NB4 (cell line): ENCODE results near the gene COL4A2.
"Not testable (repeated sequence)": the region's sequence is repeated elsewhere in the genome, so short reads cannot be mapped to it uniquely, and the experiment has no call there.

ENCODE experiments used
- DNase-seq: peaks from one replicate; pipeline ENCODE4 v3.0.0; 2010; ENCODE audit warnings: low read depth
- H3K4me3 ChIP-seq: one replicate; pipeline ENCODE4 v1.5.1; 2011; ENCODE audit warnings: mild to moderate bottlenecking, low read depth, low read length, moderate library complexity
- MAX ChIP-seq: IDR thresholded peaks from 2 replicates; pipeline ENCODE4 v1.6.1; 2011; ENCODE audit warnings: low read depth, low read length
- MYC ChIP-seq: IDR thresholded peaks from 2 replicates; pipeline ENCODE4 v1.6.1; 2011; ENCODE audit warnings: low read depth, low read length
- POLR2A ChIP-seq: IDR thresholded peaks from 2 replicates; pipeline ENCODE4 v1.6.1; 2011; ENCODE audit warnings: mild to moderate bottlenecking; ENCODE audit not compliant: insufficient read length; ENCODE audit errors: extremely low read depth
- TF ChIP-seq, protein P1 (sequence below): IDR thresholded peaks from one replicate; pipeline ENCODE4 v1.5.1; 2012; ENCODE audit warnings: low read depth, low read length

Gene COL4A2

DNA sequence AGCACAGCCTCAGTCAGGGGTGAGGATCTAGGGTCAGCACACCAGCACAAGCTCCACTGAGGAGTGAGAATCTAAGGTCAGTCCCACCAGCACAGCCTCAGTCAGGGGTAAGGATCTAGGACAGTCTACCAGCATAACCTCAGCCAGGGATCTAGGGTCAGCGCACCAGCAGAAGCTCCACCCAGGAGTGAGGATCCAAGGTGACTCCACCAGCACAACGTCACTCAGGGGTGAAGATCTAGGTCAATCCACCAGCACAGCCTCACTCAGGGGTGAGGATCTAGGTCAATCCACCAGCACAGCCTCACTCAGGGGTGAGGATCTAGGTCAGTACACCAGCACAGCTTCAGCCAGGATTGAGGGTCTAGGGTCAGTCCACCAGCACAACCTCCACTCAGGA is 189.9 kb downstream of the COL4A2 start:
- H3K4me3 ChIP-seq = no peak overlapping the region
- DNase-seq = no peak
- no peak for TF ChIP-seq MYC
- no peak for TF ChIP-seq MAX
- no peak for TF ChIP-seq POLR2A
- TF ChIP-seq, protein P1, sequence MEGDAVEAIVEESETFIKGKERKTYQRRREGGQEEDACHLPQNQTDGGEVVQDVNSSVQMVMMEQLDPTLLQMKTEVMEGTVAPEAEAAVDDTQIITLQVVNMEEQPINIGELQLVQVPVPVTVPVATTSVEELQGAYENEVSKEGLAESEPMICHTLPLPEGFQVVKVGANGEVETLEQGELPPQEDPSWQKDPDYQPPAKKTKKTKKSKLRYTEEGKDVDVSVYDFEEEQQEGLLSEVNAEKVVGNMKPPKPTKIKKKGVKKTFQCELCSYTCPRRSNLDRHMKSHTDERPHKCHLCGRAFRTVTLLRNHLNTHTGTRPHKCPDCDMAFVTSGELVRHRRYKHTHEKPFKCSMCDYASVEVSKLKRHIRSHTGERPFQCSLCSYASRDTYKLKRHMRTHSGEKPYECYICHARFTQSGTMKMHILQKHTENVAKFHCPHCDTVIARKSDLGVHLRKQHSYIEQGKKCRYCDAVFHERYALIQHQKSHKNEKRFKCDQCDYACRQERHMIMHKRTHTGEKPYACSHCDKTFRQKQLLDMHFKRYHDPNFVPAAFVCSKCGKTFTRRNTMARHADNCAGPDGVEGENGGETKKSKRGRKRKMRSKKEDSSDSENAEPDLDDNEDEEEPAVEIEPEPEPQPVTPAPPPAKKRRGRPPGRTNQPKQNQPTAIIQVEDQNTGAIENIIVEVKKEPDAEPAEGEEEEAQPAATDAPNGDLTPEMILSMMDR = no peak

- H3K4me3 ChIP-seq, DNase-seq: not testable (repeated sequence)
These were observed 190.8 kb downstream of the COL4A2 start for GRCh38 chr13:110497896-110498295.

DNA sequence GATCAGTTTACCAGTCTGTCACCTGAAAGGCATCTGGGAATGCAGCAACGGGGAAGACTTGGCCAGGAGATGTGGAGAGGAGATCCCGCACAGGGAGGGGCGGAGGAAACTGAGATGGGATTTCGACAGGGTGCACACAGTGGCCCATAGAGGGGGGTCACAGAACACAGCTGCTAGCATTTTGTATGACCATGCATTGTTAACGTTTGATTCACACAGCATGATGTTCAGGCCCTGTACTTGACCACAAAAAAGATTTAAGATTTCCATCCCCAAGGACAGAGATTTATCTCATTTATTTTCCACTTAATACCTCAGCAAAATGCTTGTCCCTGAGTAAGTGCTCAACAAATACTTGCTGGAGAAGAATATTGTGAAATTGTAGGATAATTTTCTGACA is 191.2 kb downstream of the COL4A2 start:
- TF ChIP-seq POLR2A = no peak
- no peak overlapping the region for H3K4me3 ChIP-seq
- DNase-seq = no peak

DNA sequence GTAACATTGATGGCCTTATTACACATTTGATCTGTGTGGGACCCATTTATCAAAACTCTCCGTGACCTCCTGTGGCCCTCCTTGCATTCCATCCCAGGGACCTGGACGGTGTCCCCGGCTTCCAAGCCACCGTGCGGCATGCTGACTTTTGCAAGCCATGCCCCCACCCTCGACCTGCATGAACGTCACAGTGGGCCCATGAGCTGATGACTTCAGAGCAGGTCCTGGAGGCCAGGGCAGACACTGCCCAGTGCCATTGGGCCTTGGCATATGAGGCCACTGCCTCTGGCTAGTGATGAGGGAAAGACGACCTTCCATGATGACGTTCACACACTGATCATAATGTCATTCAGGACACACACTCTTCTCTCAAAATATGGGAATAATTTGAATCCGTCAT is 191.7 kb downstream of the COL4A2 start:
- DNase-seq = no peak
- TF ChIP-seq MYC = no peak
- TF ChIP-seq, protein P1 = no peak
- no peak for TF ChIP-seq POLR2A
- no peak for TF ChIP-seq MAX
- H3K4me3 ChIP-seq = no peak overlapping the region

- DNase-seq = no peak
- TF ChIP-seq, protein P1 = no peak
- TF ChIP-seq POLR2A = no peak
- no peak for TF ChIP-seq MYC
- TF ChIP-seq MAX = no peak
- H3K4me3 ChIP-seq = no peak overlapping the region
These were observed 192.7 kb downstream of the COL4A2 start for GRCh38 chr13:110499621-110500281.

- no peak for TF ChIP-seq MYC
- TF ChIP-seq MAX = no peak
- TF ChIP-seq POLR2A = no peak
- TF ChIP-seq, protein P1 = no peak
- H3K4me3 ChIP-seq = no peak overlapping the region
These were observed 193.3 kb downstream of the COL4A2 start for GRCh38 chr13:110500341-110500740.

DNA sequence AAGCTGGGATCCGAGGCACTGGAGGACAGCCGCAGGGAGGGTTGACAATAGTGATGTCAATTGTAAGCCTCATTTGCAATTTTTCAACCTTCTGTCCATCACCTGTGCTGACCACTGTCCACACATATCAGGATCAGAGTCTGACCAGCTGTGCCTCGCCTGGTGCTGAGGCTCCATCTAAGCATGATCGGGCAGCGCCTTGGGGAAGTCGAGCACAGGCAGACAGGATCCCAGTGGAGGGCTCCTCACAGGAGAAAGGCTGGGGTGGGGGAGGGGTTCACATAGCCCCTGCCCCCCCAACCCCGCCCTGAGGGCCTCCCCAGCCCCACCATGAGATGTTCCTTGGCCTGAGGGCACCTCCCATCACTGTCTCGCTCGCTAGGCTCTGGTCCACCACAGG is 194.1 kb downstream of the COL4A2 start:
- no peak for DNase-seq
- TF ChIP-seq, protein P1 = no peak
- TF ChIP-seq POLR2A (no peak), MAX (no peak), MYC (no peak)
- H3K4me3 ChIP-seq = no peak overlapping the region

More at GRCh38 chr13:110500341-110500740, 193.3 kb downstream of the COL4A2 start:
- no peak for DNase-seq
